SK-N-MC (cell line): ENCODE data around the gene NEDD4L.

Experiments
- EZH2 ChIP-seq: fragments of 200-600 bp; sonication (generic); IDR thresholded peaks from one replicate; pipeline ENCODE4 v1.6.1; 2017; ENCODE audit warnings: antibody characterized with exemption
- FOXP2 ChIP-seq: optimal IDR thresholded peaks from 2 replicates; pipeline ENCODE3; 2011; ENCODE audit warnings: mild to moderate bottlenecking, moderate library complexity; ENCODE audit not compliant: insufficient read depth; ENCODE audit errors: extremely low read length, control extremely low read depth
- POLR2AphosphoS5 ChIP-seq: IDR thresholded peaks from 2 replicates; pipeline ENCODE4 v1.6.1; 2012; ENCODE audit warnings: mild to moderate bottlenecking, low read depth, low read length, borderline replicate concordance

DNA sequence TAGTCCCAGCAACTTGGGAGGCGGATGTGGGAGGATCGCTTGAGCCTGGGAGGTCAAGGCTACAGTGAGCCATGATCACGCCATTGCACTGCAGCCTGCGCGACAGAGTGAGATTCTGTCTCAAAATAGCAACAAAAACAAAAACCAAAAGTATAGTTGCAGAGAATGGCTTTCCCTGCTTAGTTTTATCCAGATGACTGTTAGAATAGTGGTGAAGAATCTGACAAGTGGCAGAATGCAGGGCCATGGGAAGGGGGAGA, 53.8 kb downstream of the NEDD4L start:
- no peak for TF ChIP-seq EZH2
- TF ChIP-seq POLR2AphosphoS5: no peak
- no peak for TF ChIP-seq FOXP2
